Measurements from ENCODE around the gene CTCF. TPM values are rescaled to one million over a fixed set of nuclear protein-coding genes. Genes with fewer than 3 reads are reported as not detected.
A peak's percentile ranks its signal among the peaks of the same experiment; 100 is the strongest.

CTCF gene
- total and polyA plus RNA-seq, 2 experiments from 2014 or later = 35.5 to 46.0 TPM

GRCh38 chr16:67666032-67666551 is 103.8 kb downstream of the CTCF start:
- no peaks in the 10 kb centered on the region for H3K36me3 ChIP-seq (replicated peaks; ENCODE audit: insufficient read depth, low read depth)
- H2AFZ ChIP-seq = peak overlapping the region; percentile 98
- peak overlapping the region; percentile 96 for H3K4me3 ChIP-seq
- H3K27me3 ChIP-seq = no peaks in the 10 kb centered on the region
- H3K79me2 ChIP-seq = no peaks in the 10 kb centered on the region
- H3K4me2 ChIP-seq = peak overlapping the region; percentile 94
- H3K4me1 ChIP-seq (ENCODE audit: insufficient read depth) = peaks cover 14% of the 10 kb centered on the region
- peak overlapping the region; percentile 64 for H3K27ac ChIP-seq
- H3K9me3 ChIP-seq (ENCODE audit: low read depth) = no peaks in the 10 kb centered on the region
- peak; percentile 59 for DNase-seq (ENCODE audit: low spot score)
- WGBS (ENCODE audit: low lambda C conversion rate, missing lambda C conversion rate) = 2% methylated on average over 31 of the region's 46 CpGs
- no peaks in the 10 kb centered on the region for H3K9me2 ChIP-seq (replicated peaks; ENCODE audit: insufficient read depth)
- TF ChIP-seq, protein P1, sequence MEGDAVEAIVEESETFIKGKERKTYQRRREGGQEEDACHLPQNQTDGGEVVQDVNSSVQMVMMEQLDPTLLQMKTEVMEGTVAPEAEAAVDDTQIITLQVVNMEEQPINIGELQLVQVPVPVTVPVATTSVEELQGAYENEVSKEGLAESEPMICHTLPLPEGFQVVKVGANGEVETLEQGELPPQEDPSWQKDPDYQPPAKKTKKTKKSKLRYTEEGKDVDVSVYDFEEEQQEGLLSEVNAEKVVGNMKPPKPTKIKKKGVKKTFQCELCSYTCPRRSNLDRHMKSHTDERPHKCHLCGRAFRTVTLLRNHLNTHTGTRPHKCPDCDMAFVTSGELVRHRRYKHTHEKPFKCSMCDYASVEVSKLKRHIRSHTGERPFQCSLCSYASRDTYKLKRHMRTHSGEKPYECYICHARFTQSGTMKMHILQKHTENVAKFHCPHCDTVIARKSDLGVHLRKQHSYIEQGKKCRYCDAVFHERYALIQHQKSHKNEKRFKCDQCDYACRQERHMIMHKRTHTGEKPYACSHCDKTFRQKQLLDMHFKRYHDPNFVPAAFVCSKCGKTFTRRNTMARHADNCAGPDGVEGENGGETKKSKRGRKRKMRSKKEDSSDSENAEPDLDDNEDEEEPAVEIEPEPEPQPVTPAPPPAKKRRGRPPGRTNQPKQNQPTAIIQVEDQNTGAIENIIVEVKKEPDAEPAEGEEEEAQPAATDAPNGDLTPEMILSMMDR (IDR thresholded peaks at IDR 0.05; ENCODE audit: poor library complexity) = no peak
- no peak for TF ChIP-seq EZH2 (IDR thresholded peaks at IDR 0.05; ENCODE audit: borderline replicate concordance)
- no peak for TF ChIP-seq EZH2phosphoT487 (IDR thresholded peaks at IDR 0.05; ENCODE audit: low read depth, severe bottlenecking, unreplicated experiment)
- no peaks in the 10 kb centered on the region for H4K20me1 ChIP-seq (ENCODE audit: insufficient read depth, poor library complexity, severe bottlenecking)

DNA sequence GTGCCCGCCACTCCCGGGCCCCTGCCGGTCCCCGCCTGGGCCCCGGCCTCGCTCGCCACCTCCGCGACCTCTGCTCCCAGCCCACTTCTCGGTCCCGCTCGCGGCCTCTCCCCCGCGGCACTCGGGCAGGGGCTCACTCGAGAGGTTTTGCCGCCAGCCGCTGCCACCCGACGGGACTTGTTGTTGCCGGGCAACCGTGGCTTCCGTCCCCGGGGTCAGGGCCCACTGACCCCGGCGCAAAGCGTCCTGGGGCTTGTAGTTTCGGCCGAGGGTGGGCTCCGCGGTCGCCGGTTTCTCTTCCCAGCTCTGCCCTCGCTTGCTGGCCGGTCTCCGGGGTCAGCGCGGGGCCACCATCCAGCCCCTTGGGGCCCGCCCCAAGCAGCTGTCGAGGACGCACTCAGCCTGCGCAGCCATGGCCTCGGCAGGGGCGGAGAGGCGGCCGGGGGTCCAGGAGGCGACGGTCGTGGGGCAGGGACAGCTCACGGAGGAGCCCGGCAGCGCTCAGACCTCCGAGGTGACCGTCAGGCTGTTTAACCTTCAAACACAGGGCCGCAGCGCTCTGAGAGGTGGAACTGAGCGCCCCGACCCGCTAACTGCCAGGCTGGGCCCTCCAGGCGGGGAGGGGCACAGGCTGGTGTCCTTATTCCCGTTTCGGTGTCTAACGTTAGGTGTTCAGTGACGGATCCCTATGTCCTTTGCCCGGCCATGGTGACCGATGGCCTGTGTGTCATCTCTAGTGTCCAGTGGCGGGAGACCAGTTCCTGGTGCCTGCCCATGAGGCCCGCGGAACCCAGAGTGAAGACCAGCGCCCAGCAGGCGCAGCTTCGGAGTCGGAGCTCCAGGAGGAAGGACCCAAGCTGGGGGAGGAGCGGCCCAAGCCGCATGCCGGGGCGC is 104.5 kb downstream of the CTCF start, which contains the start of the genes C16orf86 and ENKD1:
Gene C16orf86 (plus strand): TSS at position 256 of the 894 bp plus-strand sequence. CDS start 157 bp downstream, at position 413.
Gene ENKD1 (minus strand): TSS at position 192 of the 894 bp plus-strand sequence. CDS start 308 bp downstream, outside the sequence.
- Histone ChIP-seq H3K9me2 (replicated peaks; ENCODE audit: insufficient read depth) (no peaks in the 10 kb centered on the region), H3K27ac (peak within 1 kb of the TSS; percentile 64), H3K36me3 (replicated peaks; ENCODE audit: insufficient read depth, low read depth) (no peaks in the 10 kb centered on the region), H4K20me1 (ENCODE audit: insufficient read depth, poor library complexity, severe bottlenecking) (no peaks in the 10 kb centered on the region), H3K27me3 (no peaks in the 10 kb centered on the region), H3K79me2 (no peaks in the 10 kb centered on the region), H3K9me3 (ENCODE audit: low read depth) (no peaks in the 10 kb centered on the region), H3K4me2 (peak within 1 kb of the TSS; percentile 94), H3K4me1 (ENCODE audit: insufficient read depth) (peaks cover 14% of the 10 kb centered on the region), H2AFZ (peak within 1 kb of the TSS; percentile 98), H3K4me3 (peak within 1 kb of the TSS; percentile 96)
- peak; percentile 85 for DNase-seq (ENCODE audit: low spot score)
- WGBS (ENCODE audit: low lambda C conversion rate, missing lambda C conversion rate) = 28% methylated on average over 46 of the region's 78 CpGs
- TF ChIP-seq, protein P1 (IDR thresholded peaks at IDR 0.05; ENCODE audit: poor library complexity) = no peak
- no peak for TF ChIP-seq EZH2 (IDR thresholded peaks at IDR 0.05; ENCODE audit: borderline replicate concordance)
- no peak for TF ChIP-seq EZH2phosphoT487 (IDR thresholded peaks at IDR 0.05; ENCODE audit: low read depth, severe bottlenecking, unreplicated experiment)

DNA sequence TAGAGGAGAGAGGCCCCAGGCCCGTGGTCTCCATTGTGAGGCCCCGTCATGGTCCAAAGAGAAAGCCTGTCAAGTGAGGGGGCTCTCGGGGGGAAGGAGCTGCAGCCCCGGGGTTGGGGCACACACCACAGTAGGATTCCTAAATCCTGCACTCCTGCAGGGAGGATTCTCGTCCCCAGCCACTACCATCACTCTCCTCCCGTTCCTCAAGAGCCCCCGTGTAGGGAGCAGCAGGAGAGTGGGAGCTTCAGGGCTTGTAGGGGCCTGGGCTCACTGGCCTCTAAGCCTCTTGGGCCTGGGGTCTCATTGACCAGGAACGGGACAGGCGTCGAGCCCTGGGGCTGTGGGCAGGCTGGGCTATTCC is 105.1 kb downstream of the CTCF start:
- H3K9me2 ChIP-seq (replicated peaks; ENCODE audit: insufficient read depth) = no peaks in the 10 kb centered on the region
- TF ChIP-seq, protein P1 (IDR thresholded peaks at IDR 0.05; ENCODE audit: poor library complexity) = no peak
- TF ChIP-seq EZH2 (IDR thresholded peaks at IDR 0.05; ENCODE audit: borderline replicate concordance) (no peak), EZH2phosphoT487 (IDR thresholded peaks at IDR 0.05; ENCODE audit: low read depth, severe bottlenecking, unreplicated experiment) (no peak)
- WGBS (ENCODE audit: low lambda C conversion rate, missing lambda C conversion rate) = 72% methylated on average over 8 of the region's 10 CpGs

More for the DNA sequence above, 105.1 kb downstream of the CTCF start:
- Histone ChIP-seq H3K4me2 (peak overlapping the region; percentile 94), H3K4me3 (no peak overlapping the region), H3K27me3 (no peaks in the 10 kb centered on the region), H3K36me3 (replicated peaks; ENCODE audit: insufficient read depth, low read depth) (no peaks in the 10 kb centered on the region), H3K9me3 (ENCODE audit: low read depth) (no peaks in the 10 kb centered on the region), H3K4me1 (ENCODE audit: insufficient read depth) (peaks cover 14% of the 10 kb centered on the region), H3K79me2 (no peaks in the 10 kb centered on the region), H2AFZ (no peak overlapping the region), H3K27ac (peak overlapping the region; percentile 64), H4K20me1 (ENCODE audit: insufficient read depth, poor library complexity, severe bottlenecking) (no peaks in the 10 kb centered on the region)
- no peak for DNase-seq (ENCODE audit: low spot score)
